Naive thymus-derived CD8-positive, alpha-beta T cell (primary cell): ENCODE results near the gene CNIH3. TPM values are rescaled to one million over a fixed set of nuclear protein-coding genes. Genes with fewer than 3 reads are reported as not detected.

Source experiments
- ATAC-seq, 2 donors: fragments of 150-1000 bp; cut with Tn5 transposase in 1 of 2; sonication (Bioruptor Pico), chemical (Tn5 transposase) in 1 of 2; 1 replicate in 1 of 2; 2 replicates in 1 of 2; pipeline ENCODE4 v1.10.0; 2021; ENCODE audit warnings: mild to moderate bottlenecking in 2 of 2, moderate library complexity in 2 of 2
- POLR2A ChIA-PET: fragments of 350-600 bp; sonication (Branson Sonifier 250); formaldehyde crosslinking; loops from one replicate; lab custom pipeline; 2021; ENCODE audit warnings: antibody characterized with exemption; lab: Charles Lee
- DNase-seq, 10 donors: peaks; one replicate each; pipeline versions ENCODE4 v3.0.0 to v3.0.0-alpha.2; 2020 to 2022
- H3K27ac Mint-ChIP-seq, 10 donors: one replicate each; pipeline ENCODE4 v1.8.0; 2020 to 2022; ENCODE audit warnings: mild to moderate bottlenecking in 10 of 10, mixed read lengths in 10 of 10, moderate library complexity in 4 of 10, inconsistent platforms in 1 of 10
- H3K27me3 Mint-ChIP-seq, 5 donors: one replicate each; pipeline ENCODE4 v1.8.0; 2021 to 2022; ENCODE audit warnings: mixed read lengths in 5 of 5
- H3K36me3 Mint-ChIP-seq, 3 donors: one replicate each; pipeline ENCODE4 v1.8.0; 2020 to 2022; ENCODE audit warnings: mixed read lengths in 3 of 3, mild to moderate bottlenecking in 2 of 3, inconsistent platforms in 1 of 3
- H3K4me1 Mint-ChIP-seq, 4 donors: one replicate each; pipeline ENCODE4 v1.8.0; 2021 to 2022; ENCODE audit warnings: mixed read lengths in 4 of 4
- H3K4me3 Mint-ChIP-seq, 10 donors: one replicate each; pipeline ENCODE4 v1.8.0; 2020 to 2022; ENCODE audit warnings: mild to moderate bottlenecking in 10 of 10, mixed read lengths in 10 of 10, moderate library complexity in 6 of 10, inconsistent platforms in 1 of 10
- H3K9me3 Mint-ChIP-seq, 9 donors: one replicate each; pipeline ENCODE4 v1.8.0; 2020 to 2022; ENCODE audit warnings: mixed read lengths in 9 of 9, mild to moderate bottlenecking in 3 of 9, inconsistent platforms in 1 of 9, moderate library complexity in 1 of 9
- polyA plus RNA-seq, 3 donors: library from polyadenylated mRNA; unstranded; fragments of 300-500 nt; fragmentation: Illumina TruSeq; gene quantifications; one replicate each; pipeline ENCODE4 v1.2.3, GENCODE V29; 2021
- total RNA-seq, 8 experiments: library from RNA in 2 of 8; stranded (reverse) in 2 of 8; gene quantifications; one replicate each; pipeline ENCODE4 v1.2.3 and lab custom pipeline; 2021 to 2026

The CNIH3 gene
- total and polyA plus RNA-seq, 5 experiments from 2014 or later = 0.98 to 3.6 (median 1.5) TPM

DNA sequence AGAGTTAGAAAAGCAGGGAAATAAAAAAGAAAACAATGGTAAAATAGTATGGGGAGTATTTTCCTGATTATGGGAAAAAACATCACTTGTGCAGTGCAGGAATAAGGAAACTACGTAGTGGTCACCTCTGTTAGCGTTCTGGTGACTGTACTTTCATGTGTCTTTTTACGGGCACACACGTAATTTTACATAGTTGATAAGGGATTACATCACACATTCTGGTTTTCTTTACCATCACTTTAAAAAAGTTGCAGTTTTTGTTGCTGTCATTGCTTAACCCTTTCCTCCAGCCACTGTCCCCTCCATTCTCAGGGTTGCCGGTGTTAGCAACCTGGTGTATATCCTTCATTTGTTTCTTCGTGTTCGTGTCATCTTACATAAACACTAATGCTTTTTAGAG is 35.1 kb downstream of the CNIH3 start:
- ATAC-seq (no peak), DNase-seq (no peak)
- H3K27me3 Mint-ChIP-seq = peaks cover 0 to 11% (median 2%) of the 10 kb centered on the region in 5 donors
- H3K9me3 Mint-ChIP-seq = no peaks in the 10 kb centered on the region
- no peaks in the 10 kb centered on the region for H3K36me3 Mint-ChIP-seq
- H3K27ac Mint-ChIP-seq = no peak overlapping the region
- H3K4me3 Mint-ChIP-seq = no peak overlapping the region
- POLR2A ChIA-PET = no interaction called here
- H3K4me1 Mint-ChIP-seq = no peaks in the 10 kb centered on the region

GRCh38 chr1:224656392-224656791 is 40.3 kb downstream of the CNIH3 start:
- POLR2A ChIA-PET = no interaction called here
- no peaks in the 10 kb centered on the region for H3K9me3 Mint-ChIP-seq

GRCh38 chr1:224660074-224660473 is 44.0 kb downstream of the CNIH3 start:
- Mint-ChIP-seq H3K27ac (no peak overlapping the region), H3K4me3 (no peak overlapping the region), H3K4me1 (no peaks in the 10 kb centered on the region), H3K9me3 (no peaks in the 10 kb centered on the region), H3K27me3 (no peaks in the 10 kb centered on the region), H3K36me3 (no peaks in the 10 kb centered on the region)
- ATAC-seq (no peak), DNase-seq (no peak)
- POLR2A ChIA-PET = no interaction called here

More at GRCh38 chr1:224656392-224656791, 40.3 kb downstream of the CNIH3 start:
- no peak for DNase-seq
- no peaks in the 10 kb centered on the region for H3K4me1 Mint-ChIP-seq
- no peak overlapping the region for H3K27ac Mint-ChIP-seq
- no peak for ATAC-seq
- H3K4me3 Mint-ChIP-seq = no peak overlapping the region
- H3K36me3 Mint-ChIP-seq = no peaks in the 10 kb centered on the region
- peaks cover 0 to 5% (median 2%) of the 10 kb centered on the region in 5 donors for H3K27me3 Mint-ChIP-seq

DNA sequence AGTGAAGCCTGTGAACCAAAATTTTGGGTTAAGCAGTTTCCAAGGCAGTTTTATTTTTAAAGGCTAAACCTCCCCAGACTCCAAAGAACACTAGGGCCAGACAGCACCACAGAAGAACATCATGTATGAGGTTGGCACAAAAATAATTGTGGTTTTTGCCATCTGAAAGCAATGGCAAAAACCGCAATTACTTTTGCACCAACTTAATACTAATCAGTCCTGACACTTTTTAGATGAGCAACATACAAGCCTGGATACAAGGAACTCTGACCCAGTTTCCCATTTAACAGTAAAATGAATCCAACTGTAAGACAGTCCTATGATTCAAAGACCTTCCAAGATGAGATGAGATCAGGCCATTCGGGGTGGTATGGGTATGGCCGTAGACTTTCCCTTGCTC is 46.8 kb downstream of the CNIH3 start:
- no peaks in the 10 kb centered on the region for H3K36me3 Mint-ChIP-seq
- POLR2A ChIA-PET = no interaction called here

GRCh38 chr1:224665016-224665415 is 48.9 kb downstream of the CNIH3 start:
- H3K27ac Mint-ChIP-seq = no peak overlapping the region
- H3K36me3 Mint-ChIP-seq = no peaks in the 10 kb centered on the region
- no peak overlapping the region for H3K4me3 Mint-ChIP-seq
- POLR2A ChIA-PET = no interaction called here
- H3K4me1 Mint-ChIP-seq = no peaks in the 10 kb centered on the region
- ATAC-seq (no peak), DNase-seq (no peak)
- no peaks in the 10 kb centered on the region for H3K9me3 Mint-ChIP-seq
- H3K27me3 Mint-ChIP-seq = peaks cover 0 to 2% (median 0%) of the 10 kb centered on the region in 5 donors

More for the DNA sequence above, 46.8 kb downstream of the CNIH3 start:
- H3K4me3 Mint-ChIP-seq = no peak overlapping the region
- no peaks in the 10 kb centered on the region for H3K27me3 Mint-ChIP-seq
- ATAC-seq = no peak
- H3K4me1 Mint-ChIP-seq = no peaks in the 10 kb centered on the region
- no peak for DNase-seq
- H3K27ac Mint-ChIP-seq = no peak overlapping the region
- no peaks in the 10 kb centered on the region for H3K9me3 Mint-ChIP-seq

DNA sequence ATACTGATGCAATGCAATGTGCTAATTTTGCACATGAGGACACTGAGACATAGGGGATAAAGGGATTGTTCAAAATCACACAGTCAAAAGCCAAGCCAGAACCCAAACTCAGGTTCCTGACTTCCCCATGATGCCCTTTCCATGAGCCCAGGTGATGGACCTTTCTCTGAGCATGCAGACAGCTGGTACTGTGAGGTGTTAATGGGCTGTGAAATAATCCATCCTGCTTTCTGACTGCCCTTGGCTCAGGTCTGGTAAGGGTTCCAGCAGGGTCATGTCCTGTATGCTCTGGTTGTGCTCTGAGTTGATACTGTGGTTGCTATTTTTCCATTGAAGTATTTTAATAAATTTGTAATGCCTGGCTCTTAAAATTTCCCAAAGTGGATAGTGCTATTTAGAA is 50.0 kb downstream of the CNIH3 start:
- DNase-seq (no peak), ATAC-seq (no peak)
- peaks cover 0 to 4% (median 0%) of the 10 kb centered on the region in 5 donors for H3K27me3 Mint-ChIP-seq
- no peaks in the 10 kb centered on the region for H3K9me3 Mint-ChIP-seq
- no peak overlapping the region for H3K27ac Mint-ChIP-seq
- no peaks in the 10 kb centered on the region for H3K4me1 Mint-ChIP-seq
- no peaks in the 10 kb centered on the region for H3K36me3 Mint-ChIP-seq
- POLR2A ChIA-PET = no interaction called here
- no peak overlapping the region for H3K4me3 Mint-ChIP-seq

GRCh38 chr1:224666913-224667312 is 50.8 kb downstream of the CNIH3 start:
- no peaks in the 10 kb centered on the region for H3K36me3 Mint-ChIP-seq
- DNase-seq (no peak), ATAC-seq (no peak)
- POLR2A ChIA-PET = no interaction called here
- H3K27ac Mint-ChIP-seq = no peak overlapping the region
- no peaks in the 10 kb centered on the region for H3K9me3 Mint-ChIP-seq
- peaks cover 0 to 4% (median 0%) of the 10 kb centered on the region in 5 donors for H3K27me3 Mint-ChIP-seq
- H3K4me3 Mint-ChIP-seq = no peak overlapping the region
- no peaks in the 10 kb centered on the region for H3K4me1 Mint-ChIP-seq

GRCh38 chr1:224668984-224669383 is 52.9 kb downstream of the CNIH3 start:
- no peak overlapping the region for H3K27ac Mint-ChIP-seq
- H3K4me3 Mint-ChIP-seq = no peak overlapping the region
- DNase-seq (no peak), ATAC-seq (no peak)
- POLR2A ChIA-PET = no interaction called here
- no peaks in the 10 kb centered on the region for H3K36me3 Mint-ChIP-seq
- peaks cover 0 to 4% (median 0%) of the 10 kb centered on the region in 5 donors for H3K27me3 Mint-ChIP-seq
- H3K4me1 Mint-ChIP-seq = peaks cover 0 to 3% (median 0%) of the 10 kb centered on the region in 4 donors
- H3K9me3 Mint-ChIP-seq = no peaks in the 10 kb centered on the region

- DNase-seq (no peak), ATAC-seq (no peak)
- H3K27ac Mint-ChIP-seq = no peak overlapping the region
- no peaks in the 10 kb centered on the region for H3K9me3 Mint-ChIP-seq
- no peak overlapping the region for H3K4me3 Mint-ChIP-seq
- peaks cover 0 to 3% (median 0%) of the 10 kb centered on the region in 4 donors for H3K4me1 Mint-ChIP-seq
- H3K36me3 Mint-ChIP-seq = no peaks in the 10 kb centered on the region
- POLR2A ChIA-PET = no interaction called here
- peaks cover 0 to 4% (median 0%) of the 10 kb centered on the region in 5 donors for H3K27me3 Mint-ChIP-seq
Observed at GRCh38 chr1:224669403-224669802, 53.3 kb downstream of the CNIH3 start.

- no peak for DNase-seq
- no peak overlapping the region for H3K4me3 Mint-ChIP-seq
- H3K27me3 Mint-ChIP-seq = peaks cover 0 to 4% (median 0%) of the 10 kb centered on the region in 5 donors
- POLR2A ChIA-PET = no interaction called here
- H3K4me1 Mint-ChIP-seq = peaks cover 0 to 3% (median 0%) of the 10 kb centered on the region in 4 donors
- no peaks in the 10 kb centered on the region for H3K9me3 Mint-ChIP-seq
- H3K27ac Mint-ChIP-seq = no peak overlapping the region
- ATAC-seq = no peak
- no peaks in the 10 kb centered on the region for H3K36me3 Mint-ChIP-seq
Observed at GRCh38 chr1:224670506-224670905, 54.4 kb downstream of the CNIH3 start.

GRCh38 chr1:224671076-224671475 is 55.0 kb downstream of the CNIH3 start:
- no peak for ATAC-seq
- Mint-ChIP-seq H3K4me3 (no peak overlapping the region), H3K27me3 (peaks cover 0 to 4% (median 0%) of the 10 kb centered on the region in 5 donors), H3K27ac (no peak overlapping the region), H3K36me3 (no peaks in the 10 kb centered on the region), H3K9me3 (no peaks in the 10 kb centered on the region), H3K4me1 (peaks cover 0 to 3% (median 0%) of the 10 kb centered on the region in 4 donors)
- no peak for DNase-seq
- POLR2A ChIA-PET = no interaction called here

GRCh38 chr1:224673141-224673540 is 57.0 kb downstream of the CNIH3 start:
- ATAC-seq (no peak), DNase-seq (no peak)
- no peaks in the 10 kb centered on the region for H3K36me3 Mint-ChIP-seq
- no peak overlapping the region for H3K27ac Mint-ChIP-seq
- POLR2A ChIA-PET = no interaction called here
- no peak overlapping the region for H3K4me3 Mint-ChIP-seq
- peaks cover 0 to 4% (median 0%) of the 10 kb centered on the region in 5 donors for H3K27me3 Mint-ChIP-seq
- no peaks in the 10 kb centered on the region for H3K9me3 Mint-ChIP-seq
- peaks cover 0 to 3% (median 0%) of the 10 kb centered on the region in 4 donors for H3K4me1 Mint-ChIP-seq

GRCh38 chr1:224675590-224675989 is 59.5 kb downstream of the CNIH3 start:
- no peak overlapping the region for H3K4me3 Mint-ChIP-seq
- no peak overlapping the region for H3K27ac Mint-ChIP-seq
- H3K9me3 Mint-ChIP-seq = no peaks in the 10 kb centered on the region
- no peak for DNase-seq
- POLR2A ChIA-PET = no interaction called here
- H3K4me1 Mint-ChIP-seq = peaks cover 0 to 3% (median 0%) of the 10 kb centered on the region in 4 donors
- no peak for ATAC-seq
- H3K36me3 Mint-ChIP-seq = no peaks in the 10 kb centered on the region
- peaks cover 0 to 2% (median 0%) of the 10 kb centered on the region in 5 donors for H3K27me3 Mint-ChIP-seq

DNA sequence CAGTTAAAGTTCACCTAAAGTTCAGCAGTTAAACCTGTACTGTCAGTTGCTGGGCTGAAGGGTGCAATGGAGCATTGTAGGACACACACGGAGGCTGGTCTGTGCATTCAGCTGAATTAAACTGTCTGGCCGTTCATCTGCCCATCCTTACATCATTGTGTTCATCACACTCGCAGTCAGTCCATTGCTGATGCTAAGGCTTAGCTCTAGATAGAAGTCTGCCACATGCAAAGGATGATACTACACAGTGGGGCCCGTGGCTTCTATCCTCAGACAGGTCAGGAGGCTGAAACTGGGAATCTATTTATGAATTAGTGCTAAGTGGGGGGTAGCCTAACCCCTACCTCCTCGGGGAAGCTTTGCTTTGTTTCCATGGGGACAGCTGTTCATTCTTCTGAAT is 60.4 kb downstream of the CNIH3 start:
- no peak for ATAC-seq
- Mint-ChIP-seq H3K4me3 (no peak overlapping the region), H3K36me3 (no peaks in the 10 kb centered on the region), H3K27ac (no peak overlapping the region), H3K27me3 (peaks cover 0 to 2% (median 0%) of the 10 kb centered on the region in 5 donors), H3K4me1 (peaks cover 0 to 3% (median 0%) of the 10 kb centered on the region in 4 donors), H3K9me3 (no peaks in the 10 kb centered on the region)
- POLR2A ChIA-PET = no interaction called here
- no peak for DNase-seq
